MM.1S (cell line): ENCODE data around the gene THRB.

Experiments
- DNase-seq: peaks from one replicate; pipeline ENCODE4 v3.0.0-alpha.2; 2015
- H2AFZ ChIP-seq: fragments of 300-600 bp; sonication (generic); 2 replicates; pipeline ENCODE4 v1.6.0; 2016; ENCODE audit warnings: antibody characterized with exemption, low read length
- H3F3A ChIP-seq: fragments of 300-600 bp; sonication (generic); 2 replicates; pipeline ENCODE4 v1.6.1; 2016; ENCODE audit warnings: mild to moderate bottlenecking, antibody characterized with exemption, low read length, moderate library complexity, mixed read lengths; ENCODE audit not compliant: insufficient read depth
- H3K27ac ChIP-seq: fragments of 300-600 bp; sonication (generic); 2 replicates; pipeline ENCODE4 v1.5.1; 2016; ENCODE audit warnings: mild to moderate bottlenecking, low read length
- H3K27me3 ChIP-seq: fragments of 300-600 bp; sonication (generic); replicated peaks from 2 replicates; pipeline ENCODE4 v1.6.0; 2016; ENCODE audit warnings: low read length; ENCODE audit not compliant: insufficient read depth
- H3K36me3 ChIP-seq: fragments of 300-600 bp; sonication (generic); replicated peaks from 2 replicates; pipeline ENCODE4 v1.6.1; 2016; ENCODE audit warnings: mild to moderate bottlenecking, low read length, mixed read lengths; ENCODE audit not compliant: insufficient read depth
- H3K4me1 ChIP-seq: fragments of 300-600 bp; sonication (generic); 2 replicates; pipeline ENCODE4 v1.6.1; 2016; ENCODE audit warnings: low read length, mixed read lengths
- H3K4me2 ChIP-seq: fragments of 300-600 bp; sonication (generic); 2 replicates; pipeline ENCODE4 v1.6.0; 2016; ENCODE audit warnings: low read depth, low read length
- H3K4me3 ChIP-seq: fragments of 300-600 bp; sonication (generic); 2 replicates; pipeline ENCODE4 v1.5.1; 2016; ENCODE audit warnings: low read length, mixed read lengths
- H3K79me2 ChIP-seq: fragments of 300-600 bp; sonication (generic); 2 replicates; pipeline ENCODE4 v1.6.1; 2016; ENCODE audit warnings: mixed run types, low read length, mixed read lengths
- H3K9ac ChIP-seq: fragments of 300-600 bp; sonication (generic); 2 replicates; pipeline ENCODE4 v1.6.1; 2016; ENCODE audit warnings: low read length, mixed read lengths
- H3K9me2 ChIP-seq: fragments of 300-600 bp; sonication (generic); replicated peaks from 2 replicates; pipeline ENCODE4 v1.6.1; 2016; ENCODE audit warnings: mild to moderate bottlenecking, low read length, mixed read lengths; ENCODE audit not compliant: insufficient read depth
- H3K9me3 ChIP-seq: fragments of 300-600 bp; sonication (generic); replicated peaks from 2 replicates; pipeline ENCODE4 v1.6.1; 2016; ENCODE audit warnings: mild to moderate bottlenecking, low read length, mixed read lengths; ENCODE audit not compliant: insufficient read depth
- H4K20me1 ChIP-seq: fragments of 300-600 bp; sonication (generic); 2 replicates; pipeline ENCODE4 v1.6.1; 2016; ENCODE audit warnings: mild to moderate bottlenecking, low read length, moderate library complexity, mixed read lengths; ENCODE audit not compliant: insufficient read depth
- EZH2 ChIP-seq: fragments of 300-600 bp; sonication (generic); optimal IDR thresholded peaks from 2 replicates; pipeline ENCODE3; 2017; ENCODE audit warnings: low read depth, mild to moderate bottlenecking, antibody characterized with exemption, low read length, mixed read lengths
- EZH2phosphoT487 ChIP-seq: fragments of 300-600 bp; sonication (generic); IDR thresholded peaks from 2 replicates; pipeline ENCODE4 v1.6.1; 2018; ENCODE audit warnings: antibody characterized with exemption, low read length
- TF ChIP-seq, protein P1 (sequence below): fragments of 300-600 bp; sonication (generic); IDR thresholded peaks from 2 replicates; pipeline ENCODE4 v1.5.1; 2016; ENCODE audit warnings: antibody characterized with exemption, low read length, mixed read lengths

The THRB gene

DNA sequence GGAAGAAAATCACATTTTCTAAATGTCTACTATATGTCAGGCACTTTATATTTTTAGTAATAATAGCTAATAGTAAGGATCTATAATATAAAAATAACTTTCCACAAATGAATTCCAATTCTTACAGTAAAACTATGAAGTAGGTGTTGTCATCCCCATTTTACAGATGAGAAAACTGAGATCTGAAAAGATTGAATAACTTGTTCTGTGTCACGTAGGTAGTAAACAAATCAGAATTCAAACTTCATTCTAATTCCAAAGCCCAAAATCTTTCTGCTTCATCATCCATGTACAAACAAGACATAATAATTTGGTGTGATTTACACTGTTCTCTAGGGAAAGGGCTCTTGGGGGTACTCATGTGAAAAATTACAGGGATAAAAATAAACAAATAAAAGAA is 130.3 kb downstream of the THRB start:
- Histone ChIP-seq H3K9me2 (no peaks in the 10 kb centered on the region), H4K20me1 (no peaks in the 10 kb centered on the region), H3K4me1 (no peaks in the 10 kb centered on the region), H3K4me2 (no peak overlapping the region), H2AFZ (no peak overlapping the region), H3K36me3 (no peaks in the 10 kb centered on the region), H3F3A (no peaks in the 10 kb centered on the region), H3K27ac (no peak overlapping the region), H3K4me3 (no peak overlapping the region), H3K79me2 (no peaks in the 10 kb centered on the region), H3K9ac (no peak overlapping the region), H3K9me3 (no peaks in the 10 kb centered on the region), H3K27me3 (no peaks in the 10 kb centered on the region)
- TF ChIP-seq EZH2 (no peak), EZH2phosphoT487 (no peak)
- TF ChIP-seq, protein P1, sequence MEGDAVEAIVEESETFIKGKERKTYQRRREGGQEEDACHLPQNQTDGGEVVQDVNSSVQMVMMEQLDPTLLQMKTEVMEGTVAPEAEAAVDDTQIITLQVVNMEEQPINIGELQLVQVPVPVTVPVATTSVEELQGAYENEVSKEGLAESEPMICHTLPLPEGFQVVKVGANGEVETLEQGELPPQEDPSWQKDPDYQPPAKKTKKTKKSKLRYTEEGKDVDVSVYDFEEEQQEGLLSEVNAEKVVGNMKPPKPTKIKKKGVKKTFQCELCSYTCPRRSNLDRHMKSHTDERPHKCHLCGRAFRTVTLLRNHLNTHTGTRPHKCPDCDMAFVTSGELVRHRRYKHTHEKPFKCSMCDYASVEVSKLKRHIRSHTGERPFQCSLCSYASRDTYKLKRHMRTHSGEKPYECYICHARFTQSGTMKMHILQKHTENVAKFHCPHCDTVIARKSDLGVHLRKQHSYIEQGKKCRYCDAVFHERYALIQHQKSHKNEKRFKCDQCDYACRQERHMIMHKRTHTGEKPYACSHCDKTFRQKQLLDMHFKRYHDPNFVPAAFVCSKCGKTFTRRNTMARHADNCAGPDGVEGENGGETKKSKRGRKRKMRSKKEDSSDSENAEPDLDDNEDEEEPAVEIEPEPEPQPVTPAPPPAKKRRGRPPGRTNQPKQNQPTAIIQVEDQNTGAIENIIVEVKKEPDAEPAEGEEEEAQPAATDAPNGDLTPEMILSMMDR, result no peak
- DNase-seq, result no peak

DNA sequence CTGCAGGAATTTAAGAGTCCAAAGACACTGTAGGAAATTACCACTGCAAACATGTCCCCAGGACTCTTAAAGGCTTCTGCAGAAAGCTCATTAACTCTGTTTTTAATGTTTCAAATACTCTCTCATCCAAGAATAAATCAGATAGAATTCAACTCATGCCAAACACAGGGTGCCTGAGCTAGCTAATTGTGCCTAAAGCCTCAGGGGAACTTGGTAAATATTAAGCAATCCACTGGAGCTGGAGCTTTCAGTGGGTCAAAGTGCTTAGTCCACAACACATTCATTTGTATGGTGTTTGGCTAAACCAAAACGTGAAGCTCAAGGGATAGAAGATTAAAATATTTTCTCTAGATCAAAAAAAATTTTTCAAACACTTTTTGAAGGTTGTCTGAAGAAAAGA is 131.4 kb downstream of the THRB start:
- no peak overlapping the region for H2AFZ ChIP-seq
- H3K79me2 ChIP-seq, result no peaks in the 10 kb centered on the region
- no peaks in the 10 kb centered on the region for H3K9me2 ChIP-seq
- H3K27me3 ChIP-seq, result no peaks in the 10 kb centered on the region
- H3F3A ChIP-seq, result no peaks in the 10 kb centered on the region
- H3K9ac ChIP-seq, result no peak overlapping the region
- DNase-seq, result no peak
- H3K4me2 ChIP-seq, result no peak overlapping the region
- no peaks in the 10 kb centered on the region for H3K36me3 ChIP-seq
- H3K27ac ChIP-seq, result no peak overlapping the region
- H3K4me1 ChIP-seq, result no peaks in the 10 kb centered on the region
- TF ChIP-seq EZH2, result no peak
- TF ChIP-seq, protein P1, result no peak
- no peak for TF ChIP-seq EZH2phosphoT487
- H3K9me3 ChIP-seq, result no peaks in the 10 kb centered on the region
- H4K20me1 ChIP-seq, result no peaks in the 10 kb centered on the region
- no peak overlapping the region for H3K4me3 ChIP-seq

DNA sequence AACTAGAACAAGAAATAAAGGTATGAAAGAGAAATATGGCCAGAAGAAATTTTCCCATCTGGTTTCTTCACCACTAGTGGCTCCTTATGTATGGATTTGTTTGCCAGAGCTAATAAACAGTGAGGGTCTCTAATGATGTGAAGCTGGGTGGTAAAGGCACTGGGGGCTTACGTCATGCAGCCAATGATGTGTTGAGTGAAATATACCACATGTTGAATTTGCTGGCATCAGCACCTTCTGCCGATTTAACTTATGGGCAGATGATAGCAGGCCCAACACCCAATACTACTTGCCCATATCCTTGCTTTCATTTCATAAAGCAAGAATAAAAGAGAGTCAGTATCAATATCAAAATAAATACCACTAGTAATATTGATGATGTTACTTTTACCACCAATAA is 133.0 kb downstream of the THRB start:
- Histone ChIP-seq H3K9me2 (no peaks in the 10 kb centered on the region), H3K4me1 (no peaks in the 10 kb centered on the region), H4K20me1 (no peaks in the 10 kb centered on the region), H3K4me3 (no peak overlapping the region), H2AFZ (no peak overlapping the region), H3F3A (no peaks in the 10 kb centered on the region), H3K9ac (no peak overlapping the region), H3K9me3 (no peaks in the 10 kb centered on the region), H3K79me2 (no peaks in the 10 kb centered on the region), H3K27ac (no peak overlapping the region), H3K4me2 (no peak overlapping the region), H3K27me3 (no peaks in the 10 kb centered on the region), H3K36me3 (no peaks in the 10 kb centered on the region)
- DNase-seq, result no peak
- TF ChIP-seq, protein P1, result no peak
- TF ChIP-seq EZH2 (no peak), EZH2phosphoT487 (no peak)

DNA sequence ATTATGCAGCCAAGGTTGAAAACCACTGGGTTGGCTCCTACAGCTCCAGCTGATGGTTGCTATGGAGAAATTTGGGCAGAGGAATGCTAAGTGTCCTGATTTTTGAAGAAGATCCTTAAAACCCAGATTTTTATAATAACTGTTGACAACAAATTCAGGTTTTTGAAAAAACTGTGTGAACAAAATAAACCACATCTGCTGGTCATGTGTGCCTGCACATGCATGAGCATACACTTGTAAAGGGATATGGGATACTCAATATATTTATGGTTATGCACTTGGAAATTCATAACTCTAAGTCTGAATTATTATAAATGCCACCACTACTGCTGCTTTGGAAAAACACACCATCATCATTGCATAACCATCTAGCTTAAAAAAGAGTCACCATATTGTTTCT is 133.7 kb downstream of the THRB start:
- Histone ChIP-seq H3F3A (no peaks in the 10 kb centered on the region), H3K27ac (no peak overlapping the region), H3K27me3 (no peaks in the 10 kb centered on the region), H3K79me2 (no peaks in the 10 kb centered on the region), H3K4me1 (no peaks in the 10 kb centered on the region), H3K4me3 (no peak overlapping the region), H3K9me3 (no peaks in the 10 kb centered on the region), H3K36me3 (no peaks in the 10 kb centered on the region), H3K4me2 (no peak overlapping the region), H3K9me2 (no peaks in the 10 kb centered on the region), H4K20me1 (no peaks in the 10 kb centered on the region), H3K9ac (no peak overlapping the region), H2AFZ (no peak overlapping the region)
- DNase-seq, result no peak
- TF ChIP-seq, protein P1, result no peak
- TF ChIP-seq EZH2phosphoT487, result no peak
- no peak for TF ChIP-seq EZH2
